Glutamatergic neuron (in vitro differentiated cells): ENCODE measurements around the gene SEC24A. TPM values are rescaled to one million over a fixed set of nuclear protein-coding genes. Genes with fewer than 3 reads are reported as not detected.
"Not testable (repeated sequence)": the region's sequence is repeated elsewhere in the genome, so short reads cannot be mapped to it uniquely, and the experiment has no call there.

Source experiments
- DNase-seq: peaks from one replicate; pipeline ENCODE4 v3.0.0; 2022
- H3K27ac Mint-ChIP-seq: one replicate; pipeline ENCODE4 v1.8.0; 2020; ENCODE audit warnings: mild to moderate bottlenecking, mixed read lengths, inconsistent platforms; ENCODE audit not compliant: unreplicated experiment
- H3K27me3 Mint-ChIP-seq: one replicate; pipeline ENCODE4 v1.8.0; 2020; ENCODE audit warnings: mild to moderate bottlenecking, moderate library complexity, mixed read lengths, inconsistent platforms; ENCODE audit not compliant: unreplicated experiment
- H3K36me3 Mint-ChIP-seq: one replicate; pipeline ENCODE4 v1.8.0; 2020; ENCODE audit warnings: mild to moderate bottlenecking, mixed read lengths, inconsistent platforms; ENCODE audit not compliant: unreplicated experiment
- H3K4me1 Mint-ChIP-seq: one replicate; pipeline ENCODE4 v1.8.0; 2020; ENCODE audit warnings: mild to moderate bottlenecking, low read depth, mixed read lengths, inconsistent platforms; ENCODE audit not compliant: unreplicated experiment
- H3K4me3 Mint-ChIP-seq: one replicate; pipeline ENCODE4 v1.8.0; 2020; ENCODE audit warnings: mild to moderate bottlenecking, mixed read lengths, inconsistent platforms; ENCODE audit not compliant: unreplicated experiment
- H3K9me3 Mint-ChIP-seq: one replicate; pipeline ENCODE4 v1.8.0; 2020; ENCODE audit warnings: mild to moderate bottlenecking, moderate library complexity, mixed read lengths, inconsistent platforms; ENCODE audit not compliant: unreplicated experiment
- CTCF ChIP-seq: fragments of 200-600 bp; sonication (generic); IDR thresholded peaks from one replicate; pipeline ENCODE4 v1.5.0; 2021; ENCODE audit not compliant: partially characterized antibody, unreplicated experiment
- total RNA-seq: library from RNA; stranded (reverse); fragmentation: NEBNext Ultra II Directional; extraction: Animal tissue kit (Norgen Biotek cat#: 25700); gene quantifications from one replicate; pipeline ENCODE4 v1.2.1, GENCODE V29; 2021; ENCODE audit not compliant: unreplicated experiment

SEC24A gene
- total RNA-seq, 1 donor from 2014 or later: 23.8 TPM

DNA sequence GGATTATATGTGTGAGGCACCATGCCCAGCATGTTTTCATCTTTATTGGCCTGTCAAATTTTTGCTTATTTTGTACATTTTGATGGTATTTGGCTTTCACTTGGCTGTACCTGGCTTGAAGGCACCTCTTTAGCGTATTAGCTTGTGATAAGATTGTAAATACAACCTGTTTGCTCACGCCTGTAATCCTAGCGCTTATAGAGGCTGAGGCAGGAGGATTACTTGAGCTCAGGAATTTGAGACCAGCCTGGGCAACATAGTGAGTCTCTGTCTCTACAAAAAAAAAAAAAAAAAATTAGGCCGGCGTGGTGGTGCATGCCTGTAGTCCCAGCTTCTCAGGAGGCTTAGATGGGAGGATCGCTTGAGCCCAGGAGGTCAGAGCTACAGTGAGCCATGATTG is 11.3 kb downstream of the SEC24A start:
- H3K4me3 Mint-ChIP-seq: no peak overlapping the region
- no peak overlapping the region for H3K27ac Mint-ChIP-seq
- H3K36me3 Mint-ChIP-seq: no peaks in the 10 kb centered on the region
- H3K9me3 Mint-ChIP-seq: no peaks in the 10 kb centered on the region
- no peak for DNase-seq
- peaks cover 2% of the 10 kb centered on the region for H3K27me3 Mint-ChIP-seq
- no peaks in the 10 kb centered on the region for H3K4me1 Mint-ChIP-seq
- no peak for TF ChIP-seq CTCF

GRCh38 chr5:134662971-134663370 is 14.4 kb downstream of the SEC24A start:
- H3K9me3 Mint-ChIP-seq: no peaks in the 10 kb centered on the region
- no peak overlapping the region for H3K4me3 Mint-ChIP-seq
- peaks cover 2% of the 10 kb centered on the region for H3K27me3 Mint-ChIP-seq
- DNase-seq: no peak
- TF ChIP-seq CTCF: no peak
- H3K36me3 Mint-ChIP-seq: no peaks in the 10 kb centered on the region
- no peaks in the 10 kb centered on the region for H3K4me1 Mint-ChIP-seq
- no peak overlapping the region for H3K27ac Mint-ChIP-seq

DNA sequence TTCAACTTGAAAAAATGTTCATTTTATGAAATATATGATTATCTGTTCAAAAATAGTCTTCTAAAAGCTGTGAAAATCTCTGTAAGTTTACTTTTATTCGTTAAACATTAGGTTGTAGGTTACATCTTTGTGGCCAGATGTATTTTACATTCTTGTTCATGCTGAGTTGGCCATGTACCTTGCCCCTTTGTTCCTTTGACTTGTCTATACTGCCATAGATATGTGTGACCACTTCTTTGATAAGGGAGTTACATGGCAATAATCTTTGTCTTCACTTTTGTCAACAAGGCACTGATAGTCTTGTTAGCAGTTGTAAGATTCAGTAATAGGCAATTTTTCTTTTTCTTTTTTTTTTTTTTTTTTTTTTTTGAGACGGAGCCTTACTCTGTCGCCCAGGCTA is 15.9 kb downstream of the SEC24A start:
- TF ChIP-seq CTCF: no peak
- no peak for DNase-seq
- H3K27ac Mint-ChIP-seq: no peak overlapping the region
- no peaks in the 10 kb centered on the region for H3K27me3 Mint-ChIP-seq
- no peaks in the 10 kb centered on the region for H3K4me1 Mint-ChIP-seq
- H3K9me3 Mint-ChIP-seq: no peaks in the 10 kb centered on the region
- H3K4me3 Mint-ChIP-seq: no peak overlapping the region
- no peaks in the 10 kb centered on the region for H3K36me3 Mint-ChIP-seq

GRCh38 chr5:134673546-134673945 is 25.0 kb downstream of the SEC24A start:
- H3K36me3 Mint-ChIP-seq, H3K4me1 Mint-ChIP-seq, H3K27ac Mint-ChIP-seq, H3K9me3 Mint-ChIP-seq, H3K27me3 Mint-ChIP-seq, H3K4me3 Mint-ChIP-seq, DNase-seq: not testable (repeated sequence)

DNA sequence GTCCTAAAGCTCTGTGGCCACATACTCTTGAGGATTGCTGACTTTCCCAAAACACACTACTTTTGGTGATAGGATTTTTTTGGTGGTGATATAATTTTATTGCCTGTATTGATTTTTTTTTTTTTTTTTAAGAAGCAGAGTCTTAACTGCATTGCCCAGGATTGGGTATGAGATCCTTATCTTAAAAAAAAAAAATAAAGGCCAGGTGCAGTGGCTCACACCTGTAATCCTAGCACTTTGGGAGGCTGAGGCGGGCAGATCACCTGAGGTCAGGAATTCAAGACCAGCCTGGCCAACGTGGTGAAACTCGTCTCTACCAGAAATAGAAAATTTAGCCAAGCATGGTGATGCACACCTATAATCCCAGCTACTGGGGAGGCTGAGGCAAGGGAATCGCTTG is 28.8 kb downstream of the SEC24A start:
- not testable (repeated sequence) for H3K9me3 Mint-ChIP-seq, H3K27me3 Mint-ChIP-seq, H3K36me3 Mint-ChIP-seq, DNase-seq, H3K27ac Mint-ChIP-seq, H3K4me3 Mint-ChIP-seq, H3K4me1 Mint-ChIP-seq

DNA sequence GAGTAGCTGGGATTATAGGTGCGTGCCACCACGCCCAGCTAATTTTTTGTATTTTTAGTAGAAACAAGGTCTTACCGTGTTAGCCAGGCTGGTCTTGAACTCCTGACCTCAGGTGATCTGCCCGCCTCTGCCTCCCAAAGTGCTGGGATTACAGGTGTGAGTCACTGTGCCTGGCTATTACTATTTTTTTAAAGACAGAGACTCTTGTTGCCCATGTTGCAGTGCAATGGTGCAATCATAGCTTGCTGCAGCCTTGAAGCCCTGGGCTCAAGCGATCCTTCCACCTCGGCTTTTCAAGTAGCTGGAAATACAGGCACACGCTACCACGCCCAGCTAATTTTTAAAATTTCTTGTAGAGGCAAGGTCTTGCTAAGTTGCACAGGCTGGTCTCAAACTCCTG is 41.6 kb downstream of the SEC24A start:
- not testable (repeated sequence) for DNase-seq, H3K9me3 Mint-ChIP-seq, H3K4me1 Mint-ChIP-seq, H3K27me3 Mint-ChIP-seq, H3K36me3 Mint-ChIP-seq, H3K27ac Mint-ChIP-seq, H3K4me3 Mint-ChIP-seq

DNA sequence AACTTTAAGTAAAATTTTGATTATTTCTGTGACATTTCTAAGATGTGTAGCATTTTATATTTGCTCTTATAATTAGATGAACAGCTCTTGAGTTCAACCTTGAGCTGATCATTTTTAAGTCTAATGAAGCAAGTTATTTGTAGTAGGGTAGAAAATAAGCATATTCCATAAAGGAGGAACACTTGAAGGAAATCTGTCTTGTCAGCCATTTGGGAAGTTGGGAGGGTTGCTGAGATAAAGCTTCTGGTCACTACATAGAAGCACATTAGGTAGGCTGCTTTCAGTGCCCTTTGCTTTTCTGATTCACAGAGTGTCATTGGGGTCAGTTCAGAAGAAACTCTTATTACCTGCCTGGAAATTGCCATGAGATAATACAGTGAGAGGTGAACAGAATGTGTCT is 44.1 kb downstream of the SEC24A start:
- H3K27me3 Mint-ChIP-seq: no peaks in the 10 kb centered on the region
- no peaks in the 10 kb centered on the region for H3K4me1 Mint-ChIP-seq
- no peaks in the 10 kb centered on the region for H3K36me3 Mint-ChIP-seq
- H3K9me3 Mint-ChIP-seq: no peaks in the 10 kb centered on the region
- no peak for DNase-seq
- TF ChIP-seq CTCF: no peak
- H3K27ac Mint-ChIP-seq: no peak overlapping the region
- no peak overlapping the region for H3K4me3 Mint-ChIP-seq
